OCI-LY3 (cell line): ENCODE data around the gene OXA1L.

Experiments used
- CTCF ChIP-seq: fragments of 200-600, 300-600 bp; sonication (generic); IDR thresholded peaks from 2 replicates; pipeline ENCODE4 v1.5.1; 2014; ENCODE audit warnings: antibody characterized with exemption, low read length, low read depth
- EZH2phosphoT487 ChIP-seq: fragments of 200-600 bp; shearing (Covaris generic); IDR thresholded peaks from 2 replicates; pipeline ENCODE4 v1.6.1; 2018; ENCODE audit warnings: antibody characterized with exemption, mixed run types, low read depth

- TF ChIP-seq CTCF (peak; percentile 13), EZH2phosphoT487 (no peak)
These were observed 17.8 kb upstream of the OXA1L start for GRCh38 chr14:22748631-22749068.
